ENCODE measurements around the gene LRBA. TPM values are rescaled to one million over a fixed set of nuclear protein-coding genes. Genes with fewer than 3 reads are reported as not detected.

Gene LRBA
- total RNA-seq, 1 donor from 2014 or later, result 39.9 TPM

DNA sequence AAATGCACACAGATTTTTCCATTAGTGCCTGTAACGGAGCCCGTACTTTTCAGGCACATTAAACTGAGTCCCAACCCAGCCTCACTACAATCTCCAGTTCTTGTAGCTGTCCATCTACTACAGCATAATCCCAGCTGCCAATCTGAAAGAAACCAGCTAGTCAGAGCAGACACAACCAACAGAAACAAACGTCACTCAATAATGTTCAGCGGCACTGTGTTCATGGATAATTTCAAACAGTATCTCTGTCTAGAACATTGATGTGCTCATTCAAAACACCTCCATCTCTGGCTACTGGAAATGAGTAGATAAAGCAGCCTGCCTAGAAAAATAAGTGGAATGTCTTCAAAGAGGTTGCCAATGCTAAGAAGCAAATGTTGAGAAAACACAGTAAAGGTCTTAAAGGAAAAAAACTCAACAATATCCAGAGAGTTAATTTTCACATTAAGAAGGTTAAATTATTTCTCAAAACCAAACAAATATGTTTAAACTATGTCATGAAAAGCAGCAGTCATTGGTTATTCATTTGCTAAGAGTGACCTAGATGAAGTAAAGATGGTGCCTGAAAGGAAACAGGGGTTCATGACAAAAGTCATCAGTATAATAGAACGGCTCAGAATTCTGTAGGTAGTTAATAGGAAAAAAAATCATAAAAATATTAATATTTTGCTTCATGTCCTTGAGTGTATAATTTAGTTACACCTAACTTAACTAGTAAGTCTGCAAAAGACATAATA is 678.2 kb downstream of the LRBA start:
- H3K27ac ChIP-seq, result no peak overlapping the region
- H3K4me3 ChIP-seq, result no peak overlapping the region
- intact Hi-C loops (cut with DNase I), result no loop called here
- no peaks in the 10 kb centered on the region for H3K4me1 ChIP-seq
- ATAC-seq, result no peak
- H3K27me3 ChIP-seq, result no peaks in the 10 kb centered on the region
- TF ChIP-seq, protein P1, sequence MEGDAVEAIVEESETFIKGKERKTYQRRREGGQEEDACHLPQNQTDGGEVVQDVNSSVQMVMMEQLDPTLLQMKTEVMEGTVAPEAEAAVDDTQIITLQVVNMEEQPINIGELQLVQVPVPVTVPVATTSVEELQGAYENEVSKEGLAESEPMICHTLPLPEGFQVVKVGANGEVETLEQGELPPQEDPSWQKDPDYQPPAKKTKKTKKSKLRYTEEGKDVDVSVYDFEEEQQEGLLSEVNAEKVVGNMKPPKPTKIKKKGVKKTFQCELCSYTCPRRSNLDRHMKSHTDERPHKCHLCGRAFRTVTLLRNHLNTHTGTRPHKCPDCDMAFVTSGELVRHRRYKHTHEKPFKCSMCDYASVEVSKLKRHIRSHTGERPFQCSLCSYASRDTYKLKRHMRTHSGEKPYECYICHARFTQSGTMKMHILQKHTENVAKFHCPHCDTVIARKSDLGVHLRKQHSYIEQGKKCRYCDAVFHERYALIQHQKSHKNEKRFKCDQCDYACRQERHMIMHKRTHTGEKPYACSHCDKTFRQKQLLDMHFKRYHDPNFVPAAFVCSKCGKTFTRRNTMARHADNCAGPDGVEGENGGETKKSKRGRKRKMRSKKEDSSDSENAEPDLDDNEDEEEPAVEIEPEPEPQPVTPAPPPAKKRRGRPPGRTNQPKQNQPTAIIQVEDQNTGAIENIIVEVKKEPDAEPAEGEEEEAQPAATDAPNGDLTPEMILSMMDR (IDR thresholded peaks at IDR 0.05), result no peak
- H3K9me3 ChIP-seq, result no peaks in the 10 kb centered on the region
- no peaks in the 10 kb centered on the region for H3K36me3 ChIP-seq
- no peak for DNase-seq

DNA sequence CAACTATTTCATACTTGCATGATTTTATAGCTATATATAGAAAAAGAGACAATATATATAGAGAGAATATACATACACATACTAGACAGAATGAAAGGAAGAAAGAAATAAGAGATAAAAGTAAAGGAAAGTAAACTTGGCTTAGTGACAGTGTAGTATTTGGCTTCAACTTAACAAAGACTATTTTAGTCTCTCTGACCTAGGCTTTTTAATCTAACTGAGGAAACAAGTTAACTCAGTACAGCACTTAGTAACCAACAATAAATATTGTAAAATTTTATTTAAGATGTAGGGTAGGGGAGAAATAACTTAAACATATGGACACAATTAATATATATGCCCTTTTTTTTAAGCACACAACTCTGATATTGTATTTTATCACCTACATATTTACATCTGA is 682.1 kb downstream of the LRBA start:
- Histone ChIP-seq H3K4me3 (no peak overlapping the region), H3K27me3 (no peaks in the 10 kb centered on the region), H3K4me1 (no peaks in the 10 kb centered on the region), H3K9me3 (no peaks in the 10 kb centered on the region), H3K27ac (no peak overlapping the region), H3K36me3 (no peaks in the 10 kb centered on the region)
- intact Hi-C loops (cut with DNase I), result no loop called here
- DNase-seq, result no peak
- no peak for ATAC-seq
- TF ChIP-seq, protein P1 (IDR thresholded peaks at IDR 0.05), result no peak

DNA sequence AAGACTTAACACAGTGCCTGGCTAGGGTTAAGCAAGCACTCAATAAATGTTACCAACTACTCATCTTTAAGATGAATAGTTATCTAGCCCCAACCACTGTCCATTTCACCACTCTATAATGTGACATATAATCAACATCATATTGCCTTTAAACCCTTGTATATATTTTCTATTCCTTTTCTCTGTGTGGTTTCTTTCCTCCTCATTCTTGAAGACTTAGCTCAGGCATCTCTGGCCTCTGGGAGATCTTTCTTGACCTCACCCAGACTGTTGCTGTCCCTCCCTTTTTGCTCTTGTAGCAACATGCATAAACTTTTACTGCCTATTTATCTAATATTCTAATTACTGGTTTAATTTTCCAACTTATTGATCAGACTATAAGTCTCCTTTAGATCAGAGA is 683.0 kb downstream of the LRBA start:
- H3K27me3 ChIP-seq, result no peaks in the 10 kb centered on the region
- no peaks in the 10 kb centered on the region for H3K9me3 ChIP-seq
- TF ChIP-seq, protein P1 (IDR thresholded peaks at IDR 0.05), result no peak
- H3K4me3 ChIP-seq, result no peak overlapping the region
- intact Hi-C loops (cut with DNase I), result no loop called here
- no peak overlapping the region for H3K27ac ChIP-seq
- ATAC-seq (no peak), DNase-seq (no peak)
- H3K4me1 ChIP-seq, result no peaks in the 10 kb centered on the region
- no peaks in the 10 kb centered on the region for H3K36me3 ChIP-seq

DNA sequence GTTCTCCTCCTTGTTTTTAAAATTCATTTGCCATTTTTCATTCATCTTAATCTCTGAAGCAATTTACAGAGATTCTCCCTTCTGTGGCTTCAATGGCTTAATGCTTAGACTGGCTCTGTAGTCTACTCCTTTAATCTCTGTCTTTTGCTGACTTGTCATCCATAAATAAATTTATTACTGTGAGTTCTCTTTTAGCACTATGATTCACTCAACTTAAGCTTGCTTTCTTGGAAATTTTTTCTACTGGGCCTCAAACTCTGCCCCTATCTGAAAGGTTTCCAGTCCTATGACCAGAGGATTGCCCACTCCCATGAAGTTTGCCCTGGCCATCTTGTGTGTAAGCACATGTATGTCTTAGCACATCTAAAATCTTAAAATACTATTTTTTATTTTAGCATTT is 685.7 kb downstream of the LRBA start:
- Histone ChIP-seq H3K27me3 (no peaks in the 10 kb centered on the region), H3K4me3 (no peak overlapping the region), H3K36me3 (no peaks in the 10 kb centered on the region), H3K9me3 (no peaks in the 10 kb centered on the region), H3K27ac (no peak overlapping the region), H3K4me1 (no peaks in the 10 kb centered on the region)
- DNase-seq (no peak), ATAC-seq (no peak)
- intact Hi-C loops (cut with DNase I), result no loop called here
- TF ChIP-seq, protein P1 (IDR thresholded peaks at IDR 0.05), result no peak

DNA sequence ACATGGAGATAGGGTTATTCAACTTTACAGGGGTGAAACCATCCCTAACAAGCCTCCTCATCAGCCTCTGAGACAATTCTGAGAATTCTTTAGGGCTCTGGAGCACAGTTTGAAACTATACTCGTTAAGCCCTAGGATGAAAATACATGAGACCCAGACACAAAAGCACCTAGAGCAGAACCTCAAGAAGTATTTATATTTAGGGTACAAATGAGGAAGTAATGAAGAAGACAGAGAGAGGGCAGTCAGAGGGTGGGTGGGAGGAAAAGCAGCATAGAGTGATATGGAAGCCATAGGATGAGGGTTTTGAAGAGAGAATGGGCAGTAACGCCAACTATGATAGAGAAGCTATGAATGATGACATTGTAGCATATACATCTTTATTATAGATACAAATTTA is 686.6 kb downstream of the LRBA start:
- Histone ChIP-seq H3K36me3 (no peaks in the 10 kb centered on the region), H3K4me3 (no peak overlapping the region), H3K27ac (no peak overlapping the region), H3K27me3 (no peaks in the 10 kb centered on the region), H3K4me1 (no peaks in the 10 kb centered on the region), H3K9me3 (no peaks in the 10 kb centered on the region)
- DNase-seq (no peak), ATAC-seq (no peak)
- TF ChIP-seq, protein P1 (IDR thresholded peaks at IDR 0.05), result no peak
- intact Hi-C loops (cut with DNase I), result no loop called here
